Measurements from ENCODE around the gene MAGEA2B.
"Not testable (repeated sequence)": the region's sequence is repeated elsewhere in the genome, so short reads cannot be mapped to it uniquely, and the experiment has no call there.

Gene MAGEA2B

GRCh38 chrX:152713815-152714787 lies at the start of gene MAGEA2B:
Gene MAGEA2B, plus strand, starts transcription at chrX:152714628. Its CDS starts 2,479 bp downstream, at chrX:152717107.
- DNase-seq (ENCODE audit: low spot score), result not testable (repeated sequence)

- no peak for DNase-seq (ENCODE audit: low spot score)
Measured at GRCh38 chrX:152674135-152674534, 40.3 kb upstream of the MAGEA2B start.

- DNase-seq (ENCODE audit: low spot score), result not testable (repeated sequence)
Measured at GRCh38 chrX:152674652-152675051, 39.8 kb upstream of the MAGEA2B start.

GRCh38 chrX:152681012-152681411 lies 33.4 kb upstream of the MAGEA2B start:
- not testable (repeated sequence) for DNase-seq (ENCODE audit: low spot score)

GRCh38 chrX:152697952-152698931 lies 16.2 kb upstream of the MAGEA2B start, which contains the start of gene MAGEA3:
Gene MAGEA3, plus strand, starts transcription at chrX:152698794. Its CDS starts 2,039 bp downstream, at chrX:152700833.
- DNase-seq (ENCODE audit: low spot score), result not testable (repeated sequence)

- not testable (repeated sequence) for DNase-seq (ENCODE audit: low spot score)
Measured at GRCh38 chrX:152700390-152700789, 14.0 kb upstream of the MAGEA2B start.

GRCh38 chrX:152706500-152706899 lies 7.9 kb upstream of the MAGEA2B start:
- DNase-seq (ENCODE audit: low spot score), result not testable (repeated sequence)

- not testable (repeated sequence) for DNase-seq (ENCODE audit: low spot score)
Measured at GRCh38 chrX:152709173-152709572, 5.3 kb upstream of the MAGEA2B start, which contains the start of gene CSAG2. Gene CSAG2, minus strand, starts transcription at chrX:152709273. Its CDS starts 161 bp downstream, at chrX:152709112.

GRCh38 chrX:152713195-152713594 lies 1.2 kb upstream of the MAGEA2B start:
- DNase-seq (ENCODE audit: low spot score), result not testable (repeated sequence)

GRCh38 chrX:152725409-152725808 lies 11.0 kb downstream of the MAGEA2B start:
- DNase-seq (ENCODE audit: low spot score), result no peak

GRCh38 chrX:152733261-152733975 lies 19.0 kb downstream of the MAGEA2B start, which contains the start of the genes CSAG1 and MAGEA12:
Gene CSAG1, minus strand, starts transcription at chrX:152733721. Its CDS starts 1,261 bp downstream, at chrX:152732460.
Gene MAGEA12, plus strand, starts transcription at chrX:152733757. Its CDS starts 2,405 bp downstream, at chrX:152736162.
- DNase-seq (ENCODE audit: low spot score), result peak; percentile 92

GRCh38 chrX:152734143-152734858 lies 19.9 kb downstream of the MAGEA2B start:
- DNase-seq (ENCODE audit: low spot score), result not testable (repeated sequence)

GRCh38 chrX:152735101-152735500 lies 20.7 kb downstream of the MAGEA2B start:
- no peak for DNase-seq (ENCODE audit: low spot score)

- DNase-seq (ENCODE audit: low spot score), result no peak
Measured at GRCh38 chrX:152735860-152736511, 21.6 kb downstream of the MAGEA2B start.

GRCh38 chrX:152736528-152736927 lies 22.1 kb downstream of the MAGEA2B start:
- DNase-seq (ENCODE audit: low spot score), result not testable (repeated sequence)

GRCh38 chrX:152738560-152738959 lies 24.1 kb downstream of the MAGEA2B start:
- no peak for DNase-seq (ENCODE audit: low spot score)

- DNase-seq (ENCODE audit: low spot score), result not testable (repeated sequence)
Measured at GRCh38 chrX:152753686-152754650, 39.5 kb downstream of the MAGEA2B start, which contains the start of gene MAGEA2. Gene MAGEA2, minus strand, starts transcription at chrX:152753842. Its CDS starts 2,479 bp downstream, at chrX:152751363.

GRCh38 chrX:152754871-152755270 lies 40.4 kb downstream of the MAGEA2B start:
- not testable (repeated sequence) for DNase-seq (ENCODE audit: low spot score)

Data from COLO829 (cell line).